Measurements from ENCODE around the gene RNF8.

- TF ChIP-seq EP300 (IDR thresholded peaks at IDR 0.05; ENCODE audit: low read depth) (no peak), POLR2AphosphoS5 (IDR thresholded peaks at IDR 0.05) (no peak), CTCF (IDR thresholded peaks at IDR 0.05) (no peak)
Measured at GRCh38 chr6:37366910-37367309, 13.1 kb downstream of the RNF8 start.

All from transverse colon (tissue), 4 donors.